Testis (tissue), 3 donors: Measurements from ENCODE around the gene SIGLEC14. TPM values are rescaled to one million over a fixed set of nuclear protein-coding genes. Genes with fewer than 3 reads are reported as not detected.
A peak's percentile ranks its signal among the peaks of the same experiment; 100 is the strongest.

Experiments
- DNase-seq: peaks from one replicate; pipeline ENCODE4 v3.0.0-alpha.2; 2019
- H3K27ac ChIP-seq, 2 donors: fragments of 200-600 bp; sonication (generic); one replicate each; pipeline ENCODE4 v1.5.1; 2019
- H3K27me3 ChIP-seq: fragments of 200-600 bp; sonication (generic); one replicate; pipeline ENCODE4 v1.5.1; 2019
- H3K36me3 ChIP-seq: fragments of 200-600 bp; sonication (generic); one replicate; pipeline ENCODE4 v1.5.1; 2017; ENCODE audit warnings: low read depth; ENCODE audit errors: missing control alignments
- H3K4me1 ChIP-seq: fragments of 200-600 bp; sonication (generic); one replicate; pipeline ENCODE4 v1.5.1; 2019
- H3K4me3 ChIP-seq, 2 donors: fragments of 200-600 bp; sonication (generic); one replicate each; pipeline ENCODE4 v1.5.1; 2017 to 2019
- H3K9me3 ChIP-seq: fragments of 200-600 bp; sonication (generic); one replicate; pipeline ENCODE4 v1.5.1; 2017
- POLR2A ChIP-seq: fragments of 450-650 bp; IDR thresholded peaks from one replicate; pipeline ENCODE4 v1.6.1; 2017; ENCODE audit warnings: antibody characterized with exemption, mild to moderate bottlenecking, moderate library complexity
- WGBS, 2 donors: methylation state at CpG; one replicate each; pipeline ENCODE4 v1.1.5; 2018; 5-methylcytosine and 5-hydroxymethylcytosine counted together
- intact Hi-C: fragments of 100-400 bp; cut with DNase I; formaldehyde crosslinking; loops from one replicate; pipeline ENCODE4 v1.15.1; 2023; ENCODE audit warnings: low total_unique reads
- polyA plus RNA-seq: library from polyadenylated mRNA; stranded (reverse); fragments of 350-450 nt; fragmentation: Illumina TruSeq; extraction: RNeasy Lipid Tissue Mini Kit (QIAGEN cat#74804); gene quantifications from one replicate; pipeline ENCODE4 v1.2.3, GENCODE V29; 2014; ENCODE audit warnings: low read depth, low replicate concordance; ENCODE audit not compliant: insufficient read depth
- total RNA-seq, 2 donors: library from RNA; depleted of rRNA; stranded (reverse); fragments of >200 nt; gene quantifications; one replicate each; pipeline ENCODE4 v1.2.3, GENCODE V29; 2016
- TF ChIP-seq, protein P1 (sequence below), 3 experiments: fragments of 450-650 bp in 2 of 3; fragments of 200-600 bp in 1 of 3; sonication (generic) in 1 of 3; IDR thresholded peaks; one replicate each; pipeline ENCODE4 v1.5.1; 2016 to 2019; ENCODE audit warnings: antibody characterized with exemption in 3 of 3, mild to moderate bottlenecking in 2 of 3, moderate library complexity in 1 of 3

SIGLEC14 gene
- total and polyA plus RNA-seq, 3 donors from 2014 or later: 1.5 to 5.7 (median 3.7) TPM

- DNase-seq: no peak
- Histone ChIP-seq H3K4me1 (no peaks in the 10 kb centered on the region), H3K27me3 (no peaks in the 10 kb centered on the region), H3K9me3 (no peaks in the 10 kb centered on the region), H3K27ac (no peak overlapping the region), H3K36me3 (no peaks in the 10 kb centered on the region), H3K4me3 (no peak overlapping the region)
- no peak for TF ChIP-seq POLR2A
- TF ChIP-seq, protein P1, sequence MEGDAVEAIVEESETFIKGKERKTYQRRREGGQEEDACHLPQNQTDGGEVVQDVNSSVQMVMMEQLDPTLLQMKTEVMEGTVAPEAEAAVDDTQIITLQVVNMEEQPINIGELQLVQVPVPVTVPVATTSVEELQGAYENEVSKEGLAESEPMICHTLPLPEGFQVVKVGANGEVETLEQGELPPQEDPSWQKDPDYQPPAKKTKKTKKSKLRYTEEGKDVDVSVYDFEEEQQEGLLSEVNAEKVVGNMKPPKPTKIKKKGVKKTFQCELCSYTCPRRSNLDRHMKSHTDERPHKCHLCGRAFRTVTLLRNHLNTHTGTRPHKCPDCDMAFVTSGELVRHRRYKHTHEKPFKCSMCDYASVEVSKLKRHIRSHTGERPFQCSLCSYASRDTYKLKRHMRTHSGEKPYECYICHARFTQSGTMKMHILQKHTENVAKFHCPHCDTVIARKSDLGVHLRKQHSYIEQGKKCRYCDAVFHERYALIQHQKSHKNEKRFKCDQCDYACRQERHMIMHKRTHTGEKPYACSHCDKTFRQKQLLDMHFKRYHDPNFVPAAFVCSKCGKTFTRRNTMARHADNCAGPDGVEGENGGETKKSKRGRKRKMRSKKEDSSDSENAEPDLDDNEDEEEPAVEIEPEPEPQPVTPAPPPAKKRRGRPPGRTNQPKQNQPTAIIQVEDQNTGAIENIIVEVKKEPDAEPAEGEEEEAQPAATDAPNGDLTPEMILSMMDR (IDR thresholded peaks at IDR 0.05): no peak
- 64 to 92% methylated on average over 3 of the region's 3 CpGs for WGBS, 2 donors
- intact Hi-C loops: no loop called here
Measured at GRCh38 chr19:51668216-51668615, 21.6 kb upstream of the SIGLEC14 start.

GRCh38 chr19:51664997-51665396 lies 18.4 kb upstream of the SIGLEC14 start:
- no peak overlapping the region for H3K4me3 ChIP-seq
- no peaks in the 10 kb centered on the region for H3K4me1 ChIP-seq
- no peak overlapping the region for H3K27ac ChIP-seq
- 50 to 51% methylated on average over 3 of the region's 3 CpGs for WGBS, 2 donors
- TF ChIP-seq POLR2A: no peak
- TF ChIP-seq, protein P1 (IDR thresholded peaks at IDR 0.05): peak in 2 of 3 experiments; percentile 22 to 31
- intact Hi-C loops: no loop called here
- no peaks in the 10 kb centered on the region for H3K36me3 ChIP-seq
- DNase-seq: peak; percentile 44
- no peaks in the 10 kb centered on the region for H3K9me3 ChIP-seq
- no peaks in the 10 kb centered on the region for H3K27me3 ChIP-seq

DNA sequence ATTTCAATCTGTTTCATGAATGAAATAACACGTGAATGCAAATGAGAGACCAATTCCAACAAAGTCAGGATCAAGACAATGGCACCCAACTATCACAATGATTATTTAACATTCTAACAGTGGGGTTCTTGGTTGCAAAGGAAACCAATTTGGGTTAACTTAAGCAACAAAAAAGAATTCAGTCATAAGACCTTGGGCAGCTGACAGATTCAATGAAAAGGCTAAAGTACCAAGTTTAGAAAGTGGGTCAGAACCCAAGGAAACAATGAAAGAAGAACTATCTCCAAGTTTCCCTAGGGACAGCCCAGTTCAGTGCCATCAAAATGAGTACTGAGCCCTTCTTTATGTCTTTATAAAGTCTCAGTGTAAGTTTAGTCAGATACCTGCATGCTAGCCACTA lies 17.5 kb upstream of the SIGLEC14 start:
- no peak for DNase-seq
- H3K9me3 ChIP-seq: no peaks in the 10 kb centered on the region
- H3K4me3 ChIP-seq: no peak overlapping the region
- TF ChIP-seq, protein P1 (IDR thresholded peaks at IDR 0.05): no peak
- TF ChIP-seq POLR2A: no peak
- intact Hi-C loops: no loop called here
- H3K36me3 ChIP-seq: no peaks in the 10 kb centered on the region
- WGBS, 2 donors: 47 to 59% methylated on average over 1 of the region's 1 CpG
- H3K27ac ChIP-seq: no peak overlapping the region
- no peaks in the 10 kb centered on the region for H3K27me3 ChIP-seq
- no peaks in the 10 kb centered on the region for H3K4me1 ChIP-seq

DNA sequence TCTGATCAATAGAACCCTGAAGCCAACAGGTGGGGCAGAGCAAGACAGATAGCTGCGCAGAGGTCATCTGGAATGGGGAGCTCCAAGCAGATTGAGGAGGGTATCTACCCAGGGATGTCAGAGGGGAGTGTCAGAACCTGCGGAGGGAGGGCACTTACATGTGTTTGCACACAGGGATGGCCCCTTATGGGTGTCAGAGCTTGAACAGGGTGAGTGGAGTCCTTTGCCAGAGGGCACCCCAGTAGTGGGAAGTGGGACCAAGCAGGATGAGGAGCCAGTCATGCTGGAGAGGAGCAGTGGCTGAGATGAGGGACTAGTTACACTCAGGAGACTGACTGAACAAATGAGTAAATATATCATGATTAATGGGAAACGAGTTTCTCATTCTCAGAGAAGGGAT lies 17.0 kb upstream of the SIGLEC14 start:
- H3K4me3 ChIP-seq: no peak overlapping the region
- DNase-seq: no peak
- H3K27me3 ChIP-seq: no peaks in the 10 kb centered on the region
- intact Hi-C loops: no loop called here
- H3K36me3 ChIP-seq: no peaks in the 10 kb centered on the region
- WGBS, 2 donors: 59 to 70% methylated on average over 3 of the region's 3 CpGs
- H3K27ac ChIP-seq: no peak overlapping the region
- TF ChIP-seq, protein P1 (IDR thresholded peaks at IDR 0.05): no peak
- no peak for TF ChIP-seq POLR2A
- H3K4me1 ChIP-seq: no peaks in the 10 kb centered on the region
- no peaks in the 10 kb centered on the region for H3K9me3 ChIP-seq

GRCh38 chr19:51660975-51661600 lies 14.5 kb upstream of the SIGLEC14 start:
- Histone ChIP-seq H3K9me3 (no peaks in the 10 kb centered on the region), H3K4me3 (no peak overlapping the region), H3K4me1 (peaks cover 3% of the 10 kb centered on the region), H3K36me3 (no peaks in the 10 kb centered on the region), H3K27me3 (no peaks in the 10 kb centered on the region), H3K27ac (no peak overlapping the region)
- intact Hi-C loops: no loop called here
- WGBS, 2 donors: 23 to 27% methylated on average over 10 of the region's 10 CpGs
- DNase-seq: peak; percentile 93
- TF ChIP-seq POLR2A: no peak
- TF ChIP-seq, protein P1 (IDR thresholded peaks at IDR 0.05): peak; percentile 22 to 57 (median 56)
